GM21825 (cell line): Measurements from ENCODE around the gene SPRR5.

Source experiments
- ATAC-seq: cut with Tn5 transposase; IDR thresholded peaks from one replicate; pipeline ENCODE4 v1.9.1; 2021; ENCODE audit warnings: mild to moderate bottlenecking, moderate library complexity; ENCODE audit not compliant: unreplicated experiment

Gene SPRR5

DNA sequence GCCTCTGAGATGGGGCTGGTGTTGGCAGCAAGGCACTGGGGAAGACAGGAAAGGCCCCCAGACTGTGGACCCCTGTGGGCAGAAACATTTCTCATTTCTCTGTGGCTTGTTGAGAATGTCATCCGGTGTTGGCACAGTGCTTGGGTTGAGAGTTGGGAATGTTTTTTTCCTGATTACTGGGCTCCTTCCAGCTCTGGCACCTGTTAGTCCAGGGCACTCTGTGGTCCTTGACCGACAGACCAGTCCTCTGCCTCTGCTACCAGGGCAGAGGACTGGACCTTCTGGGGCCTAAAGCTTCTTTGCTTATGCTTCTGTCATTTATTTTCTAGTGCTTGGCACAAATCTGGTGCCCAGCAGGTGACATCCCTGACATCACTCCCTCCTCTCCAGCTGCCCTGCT, 4.8 kb upstream of the SPRR5 start:
- ATAC-seq: no peak

DNA sequence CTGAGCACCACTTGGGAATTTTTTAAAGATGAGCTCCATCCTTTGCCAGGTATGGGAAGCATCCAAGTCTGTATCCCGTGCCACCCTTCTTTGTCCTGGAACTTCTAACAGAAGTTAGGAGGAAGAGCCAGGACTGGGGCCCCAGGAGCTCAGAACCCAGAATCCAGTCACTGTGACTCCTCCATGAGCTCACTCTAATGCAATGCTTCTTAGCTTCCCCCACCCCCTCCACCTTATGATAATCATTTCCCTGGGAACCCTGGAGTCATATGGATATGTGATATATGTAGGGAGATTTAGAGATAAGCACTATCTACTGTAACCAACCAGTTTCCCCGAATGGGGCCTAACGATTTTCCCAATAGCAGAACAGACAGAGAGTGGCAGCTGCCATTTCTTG, 758 bp upstream of the SPRR5 start:
- no peak for ATAC-seq

DNA sequence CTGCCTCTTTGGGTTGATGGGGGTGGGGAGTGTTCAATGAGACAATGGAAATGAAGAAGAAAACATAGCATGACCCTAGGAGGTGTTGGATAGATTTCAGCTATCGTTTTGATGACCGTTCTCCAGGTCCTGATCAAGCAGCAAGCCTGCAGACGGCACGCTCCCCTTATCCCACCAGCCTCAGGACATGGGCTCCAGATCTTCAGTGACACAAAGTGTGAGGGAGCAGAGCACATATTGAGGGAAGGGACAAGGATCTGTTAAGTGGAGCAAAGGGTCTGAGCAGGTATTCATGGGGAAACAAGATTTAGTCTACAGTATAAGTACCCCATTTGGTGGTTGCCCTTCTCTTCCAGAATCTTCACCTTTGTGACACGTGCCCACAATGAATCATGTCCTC, 4.7 kb downstream of the SPRR5 start:
- ATAC-seq: no peak

DNA sequence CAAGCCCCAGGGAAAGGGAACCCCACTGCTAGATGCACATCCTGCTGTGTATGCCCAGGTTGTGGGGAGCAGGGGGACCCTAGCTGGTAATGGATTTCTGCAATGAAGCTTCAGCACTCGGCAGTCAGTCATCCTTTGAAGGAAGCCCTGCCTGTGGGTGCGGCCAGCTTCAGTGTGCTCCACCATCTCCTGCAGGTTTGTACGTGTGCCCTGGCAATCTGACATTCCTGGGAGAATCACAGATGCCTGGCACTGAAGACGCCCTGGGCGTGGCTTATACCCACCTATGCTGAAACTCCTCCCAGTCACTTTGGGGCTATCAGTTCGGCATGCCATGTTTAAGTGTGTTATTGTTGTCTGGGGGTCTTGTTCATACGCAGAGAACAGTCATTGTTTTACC, 6.8 kb downstream of the SPRR5 start:
- ATAC-seq: no peak

DNA sequence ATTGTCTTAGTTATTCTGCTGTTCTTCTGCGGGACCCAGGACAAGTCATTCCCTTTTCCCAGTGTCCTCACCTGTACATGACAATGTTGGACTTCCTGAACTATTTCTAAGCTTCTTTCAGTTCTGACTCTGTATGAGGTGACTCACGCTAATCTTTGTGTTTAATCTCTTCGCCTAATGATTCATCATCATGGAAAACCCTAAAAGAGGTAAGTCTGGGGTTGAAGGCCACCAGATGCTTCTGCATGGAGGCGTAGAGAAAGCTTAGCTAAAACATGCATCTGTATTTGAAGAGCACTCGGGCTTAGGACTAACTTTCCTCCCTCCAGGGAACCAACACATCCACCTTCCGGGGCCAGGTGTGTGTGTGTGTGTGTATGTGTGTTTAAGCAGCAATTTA, 7.4 kb downstream of the SPRR5 start:
- no peak for ATAC-seq

DNA sequence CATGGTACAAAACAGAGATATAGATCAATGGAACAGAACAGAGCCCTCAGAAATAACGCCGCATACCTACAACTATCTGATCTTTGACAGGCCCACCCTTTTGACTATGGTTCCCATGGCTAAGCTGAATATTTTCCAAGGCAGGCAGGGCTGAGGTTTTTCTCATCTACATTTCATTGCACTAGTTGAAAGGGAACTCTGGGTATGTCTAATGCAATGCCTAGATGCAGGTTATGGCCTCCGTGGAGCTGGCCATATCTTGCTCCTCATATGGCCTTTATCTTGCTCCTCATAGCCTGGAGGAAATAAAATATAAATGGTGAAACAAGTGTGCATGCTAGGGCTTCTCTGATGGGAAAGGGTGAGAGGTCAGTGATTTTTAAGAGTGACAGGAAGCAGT, 10.6 kb downstream of the SPRR5 start:
- no peak for ATAC-seq

DNA sequence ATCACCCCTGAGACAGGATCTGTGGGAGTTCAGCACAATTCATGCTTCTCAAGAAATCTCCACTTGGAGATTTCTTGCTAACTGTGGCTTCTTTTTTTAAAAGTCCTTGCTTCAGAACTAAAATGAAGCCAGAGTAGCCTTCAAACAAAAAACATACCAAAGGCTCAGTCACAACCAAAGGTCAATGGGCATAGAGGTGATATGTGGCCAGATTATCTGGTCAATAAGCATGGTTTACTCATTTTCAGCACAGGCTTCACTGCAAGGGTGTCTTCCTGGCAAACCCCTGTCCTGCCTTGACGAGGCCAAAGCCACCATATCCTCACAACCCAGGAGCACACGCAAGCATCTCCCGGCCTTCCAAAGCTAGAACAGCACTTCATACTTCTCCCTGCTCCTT, 12.3 kb downstream of the SPRR5 start:
- no peak for ATAC-seq

DNA sequence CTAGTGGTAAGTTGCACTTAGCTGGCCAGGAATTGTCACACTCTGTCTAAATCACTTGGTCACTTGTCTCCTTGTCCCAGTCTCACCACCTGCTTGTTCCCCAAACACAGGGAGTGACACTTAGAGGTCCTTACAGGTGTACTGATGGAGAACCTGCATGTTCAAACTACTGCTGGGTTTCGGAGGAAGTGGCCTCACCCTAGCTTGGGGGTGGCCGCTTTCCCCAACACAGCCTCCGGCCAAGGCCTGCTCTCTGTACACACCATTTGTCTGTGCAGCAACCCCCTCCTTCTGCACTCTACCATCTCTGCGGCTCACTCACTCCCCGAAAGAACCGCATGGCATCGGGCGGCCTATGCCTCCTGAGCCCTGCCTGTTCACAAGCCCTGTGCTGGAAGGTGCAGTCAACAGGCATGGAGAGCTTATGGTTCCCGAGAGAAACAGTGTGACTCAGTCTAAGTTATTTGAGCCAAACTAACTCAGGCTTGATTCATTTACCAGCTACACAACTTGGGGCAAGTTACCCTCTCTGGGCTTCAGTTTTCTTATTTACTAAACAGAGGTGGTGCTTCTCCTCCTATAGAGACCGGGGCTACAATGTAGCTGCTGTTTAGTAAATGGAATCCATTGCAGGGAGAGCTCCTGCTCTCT, 12.9 kb downstream of the SPRR5 start:
- ATAC-seq: no peak

DNA sequence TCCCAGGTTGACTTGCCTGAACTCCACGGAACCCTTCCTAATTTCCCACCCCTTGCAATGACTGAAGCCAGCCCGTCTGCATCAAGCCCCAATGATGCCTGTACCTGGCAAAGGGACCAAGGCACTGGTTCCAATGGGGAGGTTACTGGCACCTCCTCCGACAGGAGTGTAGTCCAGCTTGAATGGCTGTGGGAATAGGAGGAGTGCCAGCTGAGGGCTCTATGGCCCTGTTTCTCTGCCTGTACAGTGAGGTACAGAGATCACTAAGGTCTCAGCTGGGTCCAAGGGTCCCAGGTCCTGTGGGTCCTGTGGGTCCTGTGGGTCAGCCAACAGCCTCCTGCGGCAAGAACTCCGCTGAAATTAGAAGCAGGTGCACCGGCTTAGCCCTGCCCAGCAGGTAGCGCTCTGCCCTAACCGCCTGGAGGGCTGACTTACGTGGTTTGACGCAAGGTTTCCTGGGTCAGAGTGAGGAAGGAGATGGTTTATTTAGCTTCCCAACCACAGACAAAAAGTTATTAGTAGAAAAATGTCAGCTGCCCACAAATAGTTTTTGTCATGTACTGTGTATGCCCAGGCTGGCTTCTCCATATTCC, 13.5 kb downstream of the SPRR5 start:
- ATAC-seq: no peak

DNA sequence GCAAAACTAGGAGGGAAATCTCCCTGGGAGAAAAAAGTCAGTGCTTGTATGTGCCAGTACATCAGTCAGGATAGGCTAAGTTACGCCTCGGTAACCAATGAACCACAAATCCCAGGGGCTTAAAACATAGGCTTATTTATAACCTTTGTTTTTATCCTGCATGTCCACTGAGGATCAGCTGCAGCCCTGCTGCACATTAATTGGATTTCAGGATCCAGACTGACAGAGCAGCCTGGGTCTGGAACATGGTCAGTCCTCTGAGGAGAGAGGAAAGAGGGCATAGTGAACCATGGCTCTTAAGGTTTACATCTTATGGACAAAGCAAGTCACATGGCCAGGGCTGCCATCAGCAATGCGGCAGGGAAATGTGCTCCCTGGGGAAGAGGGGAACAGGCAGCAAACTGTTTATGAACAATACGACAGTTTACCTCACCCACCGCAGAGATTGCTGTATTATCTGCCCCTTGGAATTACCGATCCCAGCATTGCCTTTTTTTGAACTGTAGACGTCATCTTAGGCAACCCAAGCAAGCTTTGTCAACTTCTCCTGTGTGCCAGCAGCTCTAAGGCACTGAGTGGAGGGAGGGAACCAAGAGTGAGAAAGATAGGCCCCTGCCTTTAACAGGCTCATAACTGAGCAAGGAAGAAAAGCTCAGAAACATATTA, 14.4 kb downstream of the SPRR5 start:
- no peak for ATAC-seq

DNA sequence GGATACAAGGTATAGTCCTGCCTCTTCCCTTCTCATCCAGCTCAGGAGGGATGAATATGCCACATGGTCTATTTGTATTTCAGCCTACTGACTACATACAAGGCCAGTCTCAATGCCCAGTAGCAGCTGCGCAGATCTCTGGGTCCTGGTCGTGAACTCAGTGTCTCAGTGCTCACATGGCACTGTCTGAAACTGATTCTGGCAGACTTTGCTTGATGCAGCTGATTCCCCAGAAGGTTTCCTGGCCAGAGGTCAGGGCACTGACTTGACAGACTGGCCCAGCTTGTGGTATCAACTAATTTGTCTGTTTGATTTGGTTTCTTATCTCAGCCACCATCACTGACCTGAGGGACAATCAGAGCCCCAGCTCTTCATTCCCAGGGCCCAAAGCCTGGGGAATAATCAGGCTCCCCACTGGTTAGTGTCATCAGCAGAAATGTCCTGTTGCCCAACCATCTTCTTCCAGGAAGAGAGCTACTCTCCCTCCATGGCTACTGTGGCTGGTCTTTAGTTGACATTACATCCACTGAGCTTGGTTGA, 15.9 kb downstream of the SPRR5 start:
- no peak for ATAC-seq

DNA sequence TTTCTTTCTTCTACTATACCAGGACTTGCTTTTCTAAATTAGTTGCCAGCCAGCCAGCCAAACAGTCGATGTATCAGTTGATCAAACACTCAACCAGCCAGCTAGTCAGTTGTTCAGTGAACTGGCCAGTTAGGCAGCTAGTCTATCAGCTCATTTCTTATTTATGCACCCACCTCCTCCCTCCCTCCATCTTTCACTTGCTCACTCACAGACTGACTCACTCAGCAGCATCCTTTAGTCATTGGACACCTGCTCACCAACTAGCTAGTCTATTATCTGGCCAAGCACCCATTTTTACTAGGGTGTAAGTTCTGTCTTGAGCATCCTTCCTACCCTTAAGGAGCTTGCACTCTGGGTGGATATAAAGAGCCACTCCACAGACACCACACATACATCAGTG, 17.5 kb downstream of the SPRR5 start:
- ATAC-seq: no peak

DNA sequence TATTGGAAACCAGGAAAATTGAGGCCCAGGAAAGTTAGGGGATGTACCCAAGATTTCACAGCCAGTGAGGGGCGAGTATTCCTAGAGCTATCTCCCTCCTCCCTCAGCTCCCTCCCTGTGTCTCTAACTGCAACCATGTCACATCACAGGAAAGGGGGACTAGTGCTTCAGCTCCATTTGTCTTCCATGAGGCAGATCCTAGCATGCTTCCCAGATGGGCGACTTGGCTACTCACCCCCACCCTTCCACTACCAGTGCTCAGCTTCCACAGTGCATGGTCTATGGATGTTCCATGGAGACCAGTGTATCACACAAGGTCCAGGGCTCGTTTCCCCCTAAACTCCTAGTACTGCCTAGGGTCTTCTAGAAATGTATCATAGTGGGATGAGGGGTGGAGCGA, 18.8 kb downstream of the SPRR5 start:
- no peak for ATAC-seq

DNA sequence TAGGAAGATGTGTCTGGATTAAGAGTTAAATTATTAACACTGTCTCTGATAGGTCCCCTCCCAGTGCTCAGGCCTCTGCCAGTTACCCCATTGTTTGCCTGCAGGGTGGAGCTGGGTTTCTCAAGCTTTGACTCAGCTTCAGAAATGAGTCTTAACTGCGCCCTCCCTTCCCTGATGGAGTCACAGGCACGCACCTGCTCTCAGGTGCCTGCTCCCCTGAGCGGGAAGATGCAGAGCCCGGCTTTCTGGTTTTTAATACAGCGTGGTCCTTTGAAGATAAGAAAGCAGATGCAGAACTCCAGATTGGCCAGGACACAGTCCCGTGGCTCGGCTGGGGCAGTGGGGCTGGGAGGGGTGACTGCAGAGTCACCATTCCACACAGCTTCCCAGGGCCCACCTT, 20.2 kb downstream of the SPRR5 start:
- ATAC-seq: no peak

DNA sequence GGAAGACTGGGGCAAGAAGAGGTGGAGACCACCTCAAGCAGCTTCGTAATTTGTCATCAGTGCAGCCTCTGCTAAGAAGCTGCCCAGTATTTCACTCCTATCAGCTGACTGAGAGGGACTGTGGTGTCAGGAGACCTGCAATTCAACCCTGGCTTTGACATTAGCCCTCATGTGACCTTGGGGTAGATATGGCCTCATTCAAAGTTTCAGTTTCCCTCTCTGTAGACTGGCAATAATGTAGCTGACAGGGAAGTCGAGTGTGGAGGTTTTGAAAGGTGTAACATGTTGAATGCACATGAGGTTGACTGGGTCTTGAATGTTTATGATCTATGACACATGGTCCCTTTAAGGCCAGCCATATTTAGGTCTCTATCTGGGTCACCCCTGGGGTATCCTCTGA, 21.2 kb downstream of the SPRR5 start:
- ATAC-seq: peak; percentile 88

DNA sequence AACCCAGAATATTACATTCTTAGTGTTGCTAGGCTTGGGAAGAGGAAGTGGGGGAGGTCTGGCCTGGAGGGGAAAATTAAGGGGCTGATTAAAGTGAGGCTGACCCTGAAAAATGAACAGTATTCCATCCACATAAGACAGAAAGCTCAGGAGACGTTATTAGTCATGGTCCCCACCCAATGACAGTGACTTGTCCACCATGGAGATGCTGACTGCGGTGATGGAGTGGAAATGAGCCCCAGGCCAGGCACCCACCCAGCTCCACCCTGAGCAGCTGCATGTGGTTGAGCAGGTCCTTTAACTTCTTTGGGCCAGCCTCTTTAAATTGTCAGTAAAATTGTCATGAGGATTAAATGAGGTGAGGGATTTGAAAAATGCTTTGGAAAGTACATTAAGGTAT, 22.0 kb downstream of the SPRR5 start:
- ATAC-seq: no peak

DNA sequence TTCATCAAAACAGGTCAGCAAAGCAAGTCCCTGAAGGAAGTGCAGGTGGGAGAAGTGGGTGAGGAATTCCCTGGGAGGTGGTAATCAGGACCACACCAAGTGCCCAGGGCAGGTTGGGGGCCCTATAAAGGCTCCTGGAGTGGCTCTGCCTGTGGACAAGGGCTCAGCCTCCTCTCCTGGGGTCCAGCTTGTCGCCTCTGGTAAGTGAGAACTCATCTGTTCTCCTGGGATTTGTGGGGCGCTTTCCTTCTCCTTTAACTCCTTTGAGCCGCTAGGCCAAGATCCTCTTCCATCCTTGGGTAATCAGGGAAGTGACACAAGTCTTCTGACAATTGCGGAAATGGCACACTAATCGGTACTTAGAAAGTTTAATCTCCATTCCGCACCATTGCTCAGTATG, 23.5 kb downstream of the SPRR5 start, which contains the start of gene SPRR4:
SPRR4 (plus strand) TSS at position 154 of the 400 bp plus-strand sequence. CDS start 1,243 bp downstream, outside the sequence.
- ATAC-seq: no peak

DNA sequence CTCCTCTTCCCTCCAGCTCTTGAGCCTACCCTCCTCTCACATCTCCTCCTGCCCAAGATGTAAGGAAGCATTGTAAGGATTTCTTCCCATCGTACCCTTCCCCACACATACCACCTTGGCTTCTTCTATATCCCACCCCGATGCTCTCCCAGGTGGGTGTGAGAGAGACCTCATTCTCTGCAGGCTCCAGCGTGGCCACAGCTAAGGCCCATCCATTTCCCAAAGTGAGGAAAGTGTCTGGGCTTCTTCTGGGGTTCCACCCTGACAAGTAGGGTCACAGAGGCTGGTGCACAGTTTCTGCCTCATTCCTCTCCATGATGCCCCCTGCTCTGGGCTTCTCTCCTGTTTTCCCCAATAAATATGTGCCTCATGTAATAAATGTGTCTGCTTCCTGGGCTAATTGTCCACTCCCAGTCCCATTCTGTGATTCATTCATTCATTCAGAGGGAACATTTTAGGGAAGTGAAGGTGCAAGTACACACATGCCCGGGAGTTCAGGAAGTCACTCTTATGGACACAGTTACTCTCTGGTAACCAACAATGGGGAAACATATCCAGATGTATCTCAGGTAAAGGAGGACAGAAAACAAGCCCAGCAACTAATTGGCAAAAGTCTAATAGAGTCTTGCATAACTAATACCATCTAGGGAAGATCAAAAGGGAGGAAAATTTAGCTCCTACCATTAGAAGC, 25.3 kb downstream of the SPRR5 start:
- no peak for ATAC-seq

DNA sequence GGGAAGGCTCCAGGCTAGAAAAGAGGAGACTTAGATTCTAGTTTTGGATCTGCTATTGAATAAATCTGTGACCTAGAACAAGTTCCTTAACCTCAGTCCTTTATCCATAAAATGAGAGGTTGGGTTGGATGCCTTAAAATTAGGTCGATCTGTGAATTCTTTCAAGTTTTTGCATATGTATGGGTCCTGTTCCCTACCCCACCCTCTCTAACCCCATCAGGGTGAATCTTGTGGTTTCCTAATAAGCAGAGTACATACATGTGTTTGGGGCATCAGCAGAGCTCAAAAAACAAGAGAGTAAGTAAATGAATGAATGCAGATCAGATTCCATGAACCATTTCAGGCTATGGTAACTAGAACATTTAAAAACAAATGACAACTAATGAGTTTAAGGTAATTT, 29.7 kb downstream of the SPRR5 start:
- ATAC-seq: no peak

DNA sequence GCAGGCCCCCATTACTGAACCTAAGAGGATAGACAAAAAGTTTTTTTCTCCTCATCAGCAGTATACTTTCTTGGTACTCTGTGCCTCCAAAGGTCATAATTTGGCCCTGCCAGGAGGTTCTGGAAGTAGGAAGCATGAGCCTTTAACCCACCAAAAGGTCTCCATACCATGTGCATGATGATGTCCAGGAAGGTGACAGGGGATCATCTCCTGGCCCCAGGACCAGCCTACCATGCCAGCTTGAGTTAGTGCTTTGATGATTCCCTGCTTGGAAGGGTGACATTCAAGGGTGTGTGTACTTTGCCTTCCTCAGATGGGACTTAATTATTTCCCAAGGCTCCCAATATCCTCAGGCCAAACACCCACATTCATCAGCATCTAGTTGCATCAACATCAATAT, 30.6 kb downstream of the SPRR5 start:
- no peak for ATAC-seq

DNA sequence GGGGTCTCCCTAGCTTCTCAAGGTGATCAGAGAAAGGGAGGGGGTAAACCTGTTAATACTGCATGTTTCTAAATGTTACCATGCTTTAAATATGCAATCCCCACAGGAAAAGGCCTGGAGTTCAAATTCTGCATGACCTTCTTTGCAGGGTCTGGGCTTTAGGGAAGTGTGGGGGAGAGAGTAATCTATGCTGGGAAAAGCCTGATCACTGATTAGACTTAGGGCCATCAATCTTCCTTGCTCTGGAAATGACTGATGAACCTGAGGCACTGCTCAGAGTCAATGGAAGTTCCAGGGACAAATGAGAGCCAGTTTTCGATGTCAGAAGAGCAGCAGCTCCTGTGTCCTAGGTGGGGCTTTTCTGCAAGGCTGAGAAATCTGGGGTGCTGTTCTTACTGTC, 33.7 kb downstream of the SPRR5 start:
- no peak for ATAC-seq
